Right lobe of liver (tissue), 4 donors: ENCODE measurements around the gene CXCR3.

Source experiments
- POLR2A ChIP-seq: fragments of 450-650 bp; IDR thresholded peaks from one replicate; pipeline ENCODE4 v1.6.1; 2017; ENCODE audit warnings: antibody characterized with exemption, mild to moderate bottlenecking
- TF ChIP-seq, protein P1 (sequence below), 4 donors: fragments of 200-600 bp in 3 of 4; fragments of 450-650 bp in 1 of 4; IDR thresholded peaks; one replicate each; pipeline versions ENCODE4 v1.5.1 to v1.8.0; 2016 to 2022; ENCODE audit warnings: antibody characterized with exemption in 4 of 4, mild to moderate bottlenecking in 2 of 4
- donor health status: DM: no; HTN: no; CAD: no.
- donor health status: DM: no; HTN: no; CAD: no.
- donor health status: DM: no; HTN: yes; CAD: no.

DNA sequence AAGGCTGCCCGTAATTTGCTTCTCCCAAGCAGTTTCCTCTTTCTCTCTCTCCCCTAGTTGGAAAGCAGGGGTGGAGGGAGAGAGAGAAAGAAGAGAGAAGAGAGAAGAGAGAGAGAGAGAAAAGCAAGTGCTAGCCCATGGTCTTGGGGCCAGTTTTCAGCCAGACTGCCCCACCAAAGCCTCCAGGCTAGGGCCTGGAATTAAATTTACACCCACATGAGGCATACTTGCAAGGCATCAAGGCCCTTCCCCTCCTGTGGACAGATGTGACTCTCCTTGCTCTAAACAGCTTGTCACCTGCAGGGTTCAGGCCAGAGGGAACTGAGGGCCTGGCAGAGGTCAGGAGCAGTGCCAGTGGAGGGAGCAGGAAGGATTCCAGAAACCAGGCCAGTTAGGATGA lies 1.7 kb upstream of the CXCR3 start:
- TF ChIP-seq, protein P1, sequence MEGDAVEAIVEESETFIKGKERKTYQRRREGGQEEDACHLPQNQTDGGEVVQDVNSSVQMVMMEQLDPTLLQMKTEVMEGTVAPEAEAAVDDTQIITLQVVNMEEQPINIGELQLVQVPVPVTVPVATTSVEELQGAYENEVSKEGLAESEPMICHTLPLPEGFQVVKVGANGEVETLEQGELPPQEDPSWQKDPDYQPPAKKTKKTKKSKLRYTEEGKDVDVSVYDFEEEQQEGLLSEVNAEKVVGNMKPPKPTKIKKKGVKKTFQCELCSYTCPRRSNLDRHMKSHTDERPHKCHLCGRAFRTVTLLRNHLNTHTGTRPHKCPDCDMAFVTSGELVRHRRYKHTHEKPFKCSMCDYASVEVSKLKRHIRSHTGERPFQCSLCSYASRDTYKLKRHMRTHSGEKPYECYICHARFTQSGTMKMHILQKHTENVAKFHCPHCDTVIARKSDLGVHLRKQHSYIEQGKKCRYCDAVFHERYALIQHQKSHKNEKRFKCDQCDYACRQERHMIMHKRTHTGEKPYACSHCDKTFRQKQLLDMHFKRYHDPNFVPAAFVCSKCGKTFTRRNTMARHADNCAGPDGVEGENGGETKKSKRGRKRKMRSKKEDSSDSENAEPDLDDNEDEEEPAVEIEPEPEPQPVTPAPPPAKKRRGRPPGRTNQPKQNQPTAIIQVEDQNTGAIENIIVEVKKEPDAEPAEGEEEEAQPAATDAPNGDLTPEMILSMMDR (IDR thresholded peaks at IDR 0.05) = no peak
- no peak for TF ChIP-seq POLR2A
